ENCODE measurements around the gene CHIC2.

CHIC2 gene

DNA sequence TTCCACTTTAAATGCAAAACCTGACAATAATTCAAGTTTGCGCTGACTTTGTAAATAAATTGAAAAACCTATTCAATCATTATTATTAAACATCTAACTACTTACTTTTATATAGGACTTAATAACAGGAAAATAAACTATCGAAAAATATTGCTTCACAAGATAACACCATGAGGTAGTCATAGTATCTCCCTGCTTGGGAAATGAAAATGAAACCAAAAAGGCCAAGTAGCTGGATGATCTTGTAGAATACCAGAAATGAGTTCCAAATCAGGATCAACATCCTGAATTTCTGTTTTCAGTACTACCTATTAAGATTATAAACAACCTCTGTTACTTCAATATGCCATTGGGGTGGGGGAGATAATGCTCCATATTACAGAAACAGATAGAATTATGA is 58.9 kb downstream of the CHIC2 start:
- DNase-seq (ENCODE audit: low read depth in 2 of 2) = no peak

DNA sequence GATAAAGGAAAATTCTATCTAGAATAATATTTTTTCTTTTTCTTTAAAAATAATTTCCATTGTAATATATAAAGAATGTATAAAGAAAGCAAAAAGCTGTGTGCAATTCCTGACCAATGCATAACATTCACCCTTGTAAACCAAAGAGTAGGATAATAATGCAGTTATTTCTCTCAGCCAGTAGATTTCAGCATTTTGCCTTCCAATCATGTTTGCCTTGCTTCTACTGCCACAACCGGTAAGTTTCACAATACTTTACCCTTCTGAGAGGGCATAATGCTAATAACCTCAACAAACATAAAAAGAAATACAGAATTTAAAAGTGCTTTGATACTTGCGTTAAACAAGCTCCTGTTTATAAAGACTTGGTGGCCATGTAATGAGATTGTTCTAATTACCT is 59.9 kb downstream of the CHIC2 start:
- DNase-seq (ENCODE audit: low read depth in 2 of 2) = no peak

DNA sequence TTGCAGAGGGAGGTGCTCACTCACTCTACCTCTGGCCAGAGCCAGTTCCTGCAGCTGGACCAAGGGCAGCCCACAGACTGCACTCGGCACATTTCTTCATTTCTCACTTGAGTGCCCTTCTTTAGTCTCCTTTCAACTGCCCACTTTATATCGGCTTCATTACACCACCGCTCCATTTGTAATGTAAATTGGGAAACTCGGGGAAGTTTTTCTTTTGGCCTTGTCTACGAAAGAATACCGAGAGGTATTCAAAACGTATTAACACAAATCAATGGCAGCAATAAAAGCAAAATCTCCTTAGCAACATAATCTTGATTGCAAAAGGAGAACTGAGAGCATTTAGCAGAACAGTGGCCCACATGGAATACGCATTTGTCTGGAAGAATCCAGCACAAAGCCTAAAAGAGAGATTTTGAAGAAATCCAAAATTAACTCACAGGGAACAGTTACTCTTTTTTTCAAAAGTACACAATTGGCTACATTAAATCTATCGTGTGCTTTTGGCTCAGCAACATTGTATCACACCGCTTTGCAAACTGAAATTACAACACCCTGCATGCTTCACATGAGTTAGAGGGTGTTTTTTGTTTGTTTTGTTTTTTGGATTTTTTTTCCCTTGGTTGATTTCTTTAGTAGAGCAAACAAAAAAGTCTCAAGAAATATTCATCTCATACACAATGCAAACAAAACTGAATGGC is 62.6 kb downstream of the CHIC2 start:
- no peak for DNase-seq (ENCODE audit: low read depth in 2 of 2)

DNA sequence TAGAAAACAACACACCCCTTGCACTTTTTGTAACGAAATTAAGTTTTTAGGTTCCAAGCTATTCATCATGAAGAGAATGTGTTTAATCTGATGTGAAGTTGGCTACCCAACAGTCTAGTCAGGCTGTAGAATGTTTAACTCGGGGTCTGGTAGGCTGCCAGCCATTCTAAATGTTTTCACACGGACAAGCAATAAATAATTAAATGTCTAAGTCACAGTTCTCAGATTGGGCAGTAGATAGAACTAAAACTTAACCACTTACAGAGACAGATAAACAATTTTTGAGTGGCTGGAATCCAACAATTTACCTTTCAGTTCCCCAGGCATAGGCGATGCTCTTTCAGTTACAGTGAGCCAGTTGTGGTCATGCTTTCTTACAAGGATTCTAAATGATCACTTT is 66.5 kb downstream of the CHIC2 start:
- DNase-seq (ENCODE audit: low read depth in 2 of 2) = no peak

DNA sequence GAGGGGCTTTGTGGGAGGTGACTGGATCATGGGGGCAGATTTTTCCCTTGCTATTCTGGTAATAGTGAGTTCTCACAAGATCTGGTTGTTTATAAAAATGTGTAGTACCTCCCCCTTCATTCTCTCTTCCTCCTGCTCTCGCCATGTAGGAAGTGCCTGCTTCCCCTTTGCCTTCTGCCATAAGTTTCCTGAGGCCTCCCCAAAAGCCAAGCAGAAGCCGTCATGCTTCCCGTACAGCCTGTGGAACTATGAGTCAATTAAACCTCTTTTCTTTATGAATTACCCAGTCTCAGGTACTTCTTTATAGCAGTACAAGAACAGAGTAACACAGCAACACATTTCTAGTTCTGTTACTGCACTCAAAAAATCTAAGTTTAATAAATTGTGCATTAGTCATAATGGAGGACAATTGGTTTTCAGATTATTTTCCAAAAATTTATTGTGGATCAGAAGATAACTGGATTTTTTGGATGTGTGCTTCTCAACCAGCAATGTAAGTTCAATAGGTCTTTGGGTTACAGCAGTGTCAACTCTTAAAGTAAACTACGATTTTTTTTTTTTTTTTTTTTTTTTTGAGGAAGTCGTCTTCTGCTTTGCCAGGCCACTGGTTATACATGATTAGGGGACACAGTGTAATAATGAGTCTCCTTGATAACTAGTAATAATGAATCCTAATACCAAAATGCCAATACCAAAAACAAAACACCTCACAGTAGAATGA is 69.9 kb downstream of the CHIC2 start:
- no peak for DNase-seq (ENCODE audit: low read depth in 2 of 2)

DNA sequence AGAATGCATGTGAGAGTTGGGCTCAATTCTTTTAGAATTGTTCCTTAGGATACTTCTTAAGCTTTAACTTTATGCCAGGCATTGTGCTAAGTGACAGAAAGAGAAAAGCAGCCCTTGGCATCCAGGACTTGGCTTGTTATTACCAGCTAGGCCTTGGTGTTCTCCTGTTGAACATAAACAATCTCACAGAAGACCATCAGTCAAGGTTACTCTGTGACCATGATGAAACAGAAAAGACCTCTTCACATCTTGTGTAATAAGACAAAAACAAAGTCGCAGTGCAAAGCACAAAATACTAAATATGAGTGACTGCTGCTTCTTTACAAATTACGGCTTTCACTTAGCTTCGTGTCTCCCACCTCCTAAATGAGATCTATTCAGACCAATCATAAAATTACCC is 71.6 kb downstream of the CHIC2 start:
- DNase-seq (ENCODE audit: low read depth in 2 of 2) = no peak

DNA sequence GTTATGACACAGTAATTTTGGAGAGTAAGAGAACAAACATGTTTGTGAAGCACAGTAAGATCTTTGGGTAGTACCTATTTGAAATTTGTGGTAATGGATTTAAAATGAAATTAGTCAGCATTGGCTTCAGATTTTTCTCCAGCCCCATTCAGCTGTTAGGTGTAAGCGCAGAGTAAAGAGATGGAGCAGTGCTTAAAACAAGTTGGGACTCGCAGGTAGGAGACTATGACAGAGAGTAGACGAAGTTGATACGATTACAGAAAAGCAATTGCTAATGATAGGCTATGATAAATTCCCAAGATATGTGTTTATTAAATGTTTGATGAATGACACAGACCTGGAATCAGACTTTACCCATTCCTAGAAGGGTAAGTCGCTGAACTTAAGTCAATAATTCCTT is 72.6 kb downstream of the CHIC2 start:
- no peak for DNase-seq (ENCODE audit: low read depth in 2 of 2)

DNA sequence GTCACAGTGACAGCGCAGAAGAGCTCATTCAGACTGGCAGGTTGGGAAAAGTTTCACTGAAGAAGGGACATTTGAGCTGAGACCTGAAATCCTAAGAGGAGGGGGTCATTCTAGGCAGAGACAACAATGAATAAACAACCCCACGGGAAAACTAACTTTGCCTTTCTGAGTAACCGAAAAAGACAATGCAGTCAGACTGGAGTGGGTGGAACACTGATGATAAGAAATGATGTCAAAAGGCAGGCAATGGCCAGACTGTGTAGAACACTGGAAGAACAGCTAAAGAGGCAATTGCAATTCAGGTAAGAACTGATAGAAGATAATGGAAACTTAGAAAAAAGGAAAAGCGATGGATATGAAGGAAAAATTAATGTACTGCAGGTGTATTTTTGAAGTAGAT is 73.8 kb downstream of the CHIC2 start:
- DNase-seq (ENCODE audit: low read depth in 2 of 2) = no peak

DNA sequence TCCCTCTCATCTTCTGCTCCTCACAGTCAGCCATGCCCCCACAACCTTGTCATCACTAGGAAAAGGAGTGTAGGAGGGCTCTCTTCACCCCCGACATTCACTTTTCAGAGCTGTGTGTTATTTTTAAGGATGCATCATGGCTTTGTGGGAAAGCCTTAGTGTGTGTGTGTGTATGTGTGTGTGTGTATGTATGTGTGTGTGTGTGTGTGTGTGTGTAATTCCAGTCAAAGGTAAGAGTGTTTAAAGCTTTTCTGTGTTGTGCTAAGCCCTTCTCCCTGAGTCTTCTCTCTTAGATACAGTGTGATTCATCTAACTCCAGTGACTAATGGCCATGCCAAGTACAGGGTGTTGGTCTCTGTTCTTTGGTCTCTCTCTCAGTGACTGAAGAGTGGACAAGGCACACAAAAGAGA is 76.6 kb downstream of the CHIC2 start:
- no peak for DNase-seq (ENCODE audit: low read depth in 2 of 2)

DNA sequence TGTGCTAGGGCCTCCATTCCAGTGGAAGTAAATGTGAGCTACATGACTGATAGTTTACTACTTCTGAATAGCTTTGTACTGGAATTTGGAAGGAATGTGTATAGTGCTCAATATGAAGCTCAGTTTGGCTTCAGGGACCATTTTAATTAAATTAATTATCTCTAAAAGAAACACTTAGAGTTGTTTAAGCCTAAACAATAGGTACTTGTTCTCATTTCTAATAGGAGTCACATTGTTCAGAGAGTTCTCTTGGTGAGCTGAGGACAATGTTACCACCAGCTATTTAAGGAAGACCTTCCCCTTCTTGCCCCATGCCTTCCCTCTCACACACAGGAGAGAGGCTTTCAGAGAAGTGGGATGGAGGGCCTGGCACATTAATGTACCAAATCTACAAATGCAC is 78.3 kb downstream of the CHIC2 start:
- DNase-seq (ENCODE audit: low read depth in 2 of 2) = no peak

DNA sequence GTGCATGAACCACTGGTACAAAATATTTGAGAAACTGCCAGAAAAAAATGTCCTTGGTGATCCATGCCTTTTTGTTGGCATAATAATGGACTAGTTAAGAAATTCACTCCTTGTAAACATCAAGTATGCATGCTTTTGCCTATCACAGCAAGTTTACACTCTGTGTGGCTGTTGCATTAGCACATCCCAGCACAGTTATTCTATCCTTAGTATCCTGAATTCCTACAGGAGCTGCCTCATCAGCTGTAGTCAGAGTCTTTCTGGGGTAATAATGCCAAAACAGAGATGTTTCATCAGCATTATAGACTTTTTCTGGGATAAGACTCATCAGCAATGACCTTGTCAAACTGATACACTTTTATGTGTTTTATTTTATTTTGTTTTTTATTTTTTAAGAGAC is 82.8 kb downstream of the CHIC2 start:
- no peak for DNase-seq (ENCODE audit: low read depth in 2 of 2)

DNA sequence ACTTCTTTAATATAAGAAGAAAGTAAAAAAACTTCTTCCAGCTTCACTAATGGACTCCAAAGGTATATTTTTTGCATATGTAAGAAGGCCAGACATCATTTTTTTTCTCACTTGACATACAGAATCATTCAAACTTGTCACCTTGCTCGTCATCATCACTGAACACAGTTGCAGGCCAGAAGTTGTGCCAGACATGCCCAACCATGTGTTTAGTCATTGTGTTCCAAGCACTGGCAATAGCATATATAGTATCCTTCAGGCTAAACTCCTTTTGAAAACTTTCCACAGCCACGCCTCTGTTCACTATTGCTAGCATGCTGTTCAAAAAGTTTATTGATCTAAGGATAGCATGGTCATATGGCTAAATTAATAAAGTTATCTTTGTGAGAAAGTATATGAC is 83.3 kb downstream of the CHIC2 start:
- DNase-seq (ENCODE audit: low read depth in 2 of 2) = no peak

DNA sequence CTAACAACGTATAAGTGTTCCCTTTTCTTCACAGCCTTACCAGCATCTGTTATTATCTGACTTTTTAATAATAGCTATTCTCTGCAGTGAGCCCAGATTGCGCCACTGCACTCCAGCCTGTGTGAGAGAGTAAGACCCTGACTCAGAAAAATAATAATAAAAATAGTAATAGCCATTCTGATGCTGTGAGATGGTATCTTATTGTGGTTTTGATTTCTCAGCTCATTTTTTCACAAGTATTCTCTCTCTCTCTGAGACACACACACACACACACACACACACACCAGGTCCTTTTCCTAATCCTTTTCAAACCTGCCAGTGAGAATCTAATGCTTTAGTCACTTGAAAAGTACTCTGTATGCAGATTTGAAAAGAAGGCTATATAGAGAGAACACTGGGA is 89.8 kb downstream of the CHIC2 start:
- DNase-seq (ENCODE audit: low read depth in 2 of 2) = no peak

DNA sequence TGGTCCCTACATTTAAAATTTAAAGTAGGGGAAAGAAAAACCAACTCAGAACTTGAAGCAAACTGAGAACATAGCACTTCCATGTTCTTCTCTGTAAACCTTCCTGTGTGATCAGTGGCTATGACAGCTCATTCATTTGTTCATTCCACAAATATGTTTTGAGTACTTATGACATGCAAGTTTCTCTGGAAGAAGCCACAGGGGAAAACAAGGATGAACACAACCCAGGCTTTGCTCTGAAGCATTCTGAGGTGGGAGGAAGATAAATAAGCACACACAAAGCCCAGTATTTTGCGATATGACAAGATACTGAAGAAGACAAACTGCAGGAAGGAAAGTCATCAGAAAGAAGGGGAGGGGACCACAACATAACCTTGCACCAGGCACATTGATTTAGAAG is 96.4 kb downstream of the CHIC2 start:
- no peak for DNase-seq (ENCODE audit: low read depth in 2 of 2)

DNA sequence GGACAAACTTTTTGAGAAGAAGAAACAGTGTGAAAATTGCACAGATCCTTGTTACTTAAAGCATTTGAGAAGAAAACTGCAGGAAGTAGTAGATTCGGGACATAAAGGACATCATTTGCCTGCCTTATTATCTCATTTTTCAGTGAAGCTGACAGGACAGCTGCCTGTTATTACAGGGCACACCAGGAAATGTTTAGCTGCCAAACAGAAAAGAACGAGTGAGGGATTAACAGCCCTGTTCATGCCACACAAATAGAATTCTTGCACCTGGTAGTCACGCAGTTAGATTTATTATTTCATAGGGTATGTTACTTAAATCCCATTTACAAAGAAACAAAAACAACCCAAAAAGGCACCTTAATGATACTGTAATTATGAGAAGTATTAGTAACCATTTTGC is 100.6 kb downstream of the CHIC2 start:
- DNase-seq (ENCODE audit: low read depth in 2 of 2) = no peak

DNA sequence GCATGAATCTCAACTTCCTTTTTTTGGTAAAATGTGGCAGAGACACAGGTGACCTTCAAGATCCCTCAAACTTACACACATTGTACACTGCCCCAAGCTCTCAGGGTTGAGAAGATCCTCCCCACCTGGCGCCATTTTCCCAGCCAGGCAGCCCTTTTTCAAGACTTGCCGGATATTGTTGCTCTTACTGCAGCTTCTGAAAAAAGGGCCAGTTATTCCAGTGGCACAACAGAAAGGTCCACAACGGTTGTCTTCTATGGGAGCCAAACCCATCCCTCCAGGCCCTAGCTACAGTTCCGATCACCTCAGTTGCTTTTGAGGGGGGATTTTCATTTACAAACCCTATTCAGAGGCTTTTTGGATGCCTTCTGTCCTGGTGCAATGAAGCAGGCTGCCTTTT is 101.1 kb downstream of the CHIC2 start:
- no peak for DNase-seq (ENCODE audit: low read depth in 2 of 2)

DNA sequence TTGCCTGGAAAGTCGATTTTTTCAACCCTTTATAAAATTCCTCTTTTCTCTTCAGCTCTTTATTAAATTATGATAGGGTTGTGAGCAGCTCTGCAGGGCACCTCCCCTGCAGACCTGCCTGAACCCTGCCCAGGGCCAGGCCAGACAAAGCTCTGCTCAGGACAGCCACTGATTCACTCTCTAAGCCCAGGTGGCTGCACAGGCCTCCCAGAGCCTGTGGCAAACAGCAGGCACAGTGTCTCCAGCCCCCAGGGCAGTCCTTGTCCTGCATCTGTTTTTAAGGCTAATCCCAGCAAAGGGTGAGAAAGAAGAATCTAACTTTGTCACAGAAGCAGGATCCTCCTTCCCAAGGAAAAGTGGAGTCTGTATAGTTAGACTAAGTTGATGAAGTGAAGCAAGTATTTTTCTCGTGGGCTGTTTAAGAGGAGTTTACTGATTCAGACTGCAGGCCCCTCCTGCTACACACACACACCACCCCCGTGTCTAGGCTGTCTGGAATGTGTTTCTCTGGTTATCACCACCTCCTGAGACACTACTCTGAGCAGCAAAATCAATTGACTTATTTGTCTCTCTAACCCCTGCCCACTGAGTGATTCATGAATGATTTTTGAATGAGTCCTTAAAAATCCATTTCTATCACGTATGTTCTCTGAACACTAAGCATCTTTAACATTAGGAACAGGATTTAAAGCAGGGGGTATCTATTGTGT is 101.7 kb downstream of the CHIC2 start:
- no peak for DNase-seq (ENCODE audit: low read depth in 2 of 2)

DNA sequence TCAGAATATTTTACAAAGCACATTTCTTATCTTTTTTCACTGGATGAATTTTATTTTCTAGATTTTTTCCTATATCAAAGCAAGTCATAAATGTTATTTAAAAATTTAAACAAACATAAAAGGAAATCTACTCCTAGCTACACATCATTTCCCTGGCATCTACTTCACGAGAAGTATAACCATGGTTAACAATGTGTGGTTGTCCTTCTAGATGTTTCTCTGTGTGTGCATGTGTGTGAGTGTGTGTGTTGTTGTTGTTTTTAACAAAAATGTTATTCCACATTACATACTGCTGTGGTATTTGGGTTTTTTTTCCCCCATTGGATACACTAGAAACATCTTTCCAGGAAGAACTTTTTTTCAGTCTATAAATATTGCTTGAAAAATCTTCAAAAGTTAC is 103.1 kb downstream of the CHIC2 start:
- DNase-seq (ENCODE audit: low read depth in 2 of 2) = no peak

DNA sequence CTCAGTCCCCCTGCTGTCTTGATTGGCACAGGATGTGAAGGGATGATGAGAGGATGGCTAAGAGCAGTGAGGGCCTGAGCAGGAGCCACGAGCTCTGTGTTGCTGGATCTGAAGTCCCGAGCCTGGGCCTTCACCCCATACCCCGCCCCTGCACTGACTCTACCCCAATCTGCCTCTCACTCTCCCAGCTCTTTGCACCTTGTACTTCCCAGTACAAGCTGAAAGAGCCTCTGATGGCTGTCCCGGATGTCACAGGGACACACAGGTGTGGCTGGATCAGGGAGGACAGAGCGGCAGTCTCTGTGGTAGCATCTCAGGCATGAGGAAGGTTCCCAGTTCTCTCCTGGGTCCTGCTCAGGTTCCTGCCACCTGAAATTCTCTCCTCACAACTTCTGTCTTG is 103.6 kb downstream of the CHIC2 start:
- DNase-seq (ENCODE audit: low read depth in 2 of 2) = no peak
